ENCODE data around the gene BRD8.

DNA sequence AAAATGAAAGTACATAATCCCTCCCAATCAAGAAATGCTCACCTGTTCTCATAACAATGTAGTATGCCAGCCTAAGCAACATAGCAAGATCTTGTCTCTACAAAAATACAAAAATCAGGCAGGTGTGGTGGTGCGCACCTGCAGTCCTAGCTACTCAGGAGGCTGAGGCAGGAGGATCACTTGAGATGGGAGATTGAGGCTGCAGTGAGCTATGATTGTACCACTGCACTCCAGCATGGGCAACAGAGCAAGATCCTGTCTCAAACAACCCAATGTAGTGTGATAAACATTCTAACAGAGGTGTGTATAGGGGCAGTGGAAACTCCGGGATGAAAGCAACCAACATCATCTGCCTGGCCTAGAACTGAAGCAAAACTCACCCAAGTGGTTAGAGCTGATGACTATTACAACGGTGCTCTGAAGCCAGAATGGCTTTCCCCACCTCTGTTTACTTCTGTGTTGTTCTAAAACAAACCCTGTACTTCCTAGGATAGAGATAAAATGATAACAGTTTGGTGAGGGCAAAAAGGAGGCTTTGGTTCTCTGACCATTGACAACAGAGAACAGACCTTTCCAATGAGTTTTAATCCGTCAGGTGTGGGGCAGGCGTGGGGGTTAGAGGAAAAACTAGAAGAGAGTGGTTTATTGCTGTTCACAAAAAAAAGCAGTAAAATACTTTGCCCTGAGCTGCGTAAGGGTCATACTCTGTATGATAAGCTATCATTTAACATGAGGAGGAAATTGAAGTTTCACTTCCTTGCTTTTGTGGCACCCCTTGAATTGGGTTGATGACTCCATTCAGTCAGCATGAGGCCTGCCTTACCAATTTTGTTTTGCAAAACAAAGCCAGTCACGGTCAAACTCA lies 75.7 kb downstream of the BRD8 start:
- TF ChIP-seq RARB (CRISPR knock-in tag; IDR thresholded peaks at IDR 0.05): no peak
- TF ChIP-seq ZNF8 (CRISPR knock-in tag; IDR thresholded peaks at IDR 0.05): no peak
